NAMALWA (cell line): ENCODE results near the gene SUV39H1.
"Not testable (repeated sequence)": the region's sequence is repeated elsewhere in the genome, so short reads cannot be mapped to it uniquely, and the experiment has no call there.

Source experiments
- DNase-seq: peaks from one replicate; pipeline ENCODE4 v3.0.0-alpha.2; 2015; ENCODE audit warnings: low spot score

The SUV39H1 gene

GRCh38 chrX:48696301-48696908 is at the start of gene SUV39H1:
TSS of gene SUV39H1 (plus strand) at chrX:48696734. CDS start at chrX:48696785, 51 bp downstream.
- DNase-seq, result peak; percentile 89

- DNase-seq, result peak; percentile 52
Measured at GRCh38 chrX:48648336-48648751, 48.2 kb upstream of the SUV39H1 start.

GRCh38 chrX:48649102-48649501 is 47.4 kb upstream of the SUV39H1 start:
- DNase-seq, result no peak

- not testable (repeated sequence) for DNase-seq
Measured at GRCh38 chrX:48652055-48652579, 44.4 kb upstream of the SUV39H1 start.

GRCh38 chrX:48654746-48655145 is 41.8 kb upstream of the SUV39H1 start:
- DNase-seq, result not testable (repeated sequence)

GRCh38 chrX:48659686-48660085 is 36.8 kb upstream of the SUV39H1 start:
- not testable (repeated sequence) for DNase-seq

GRCh38 chrX:48663241-48663640 is 33.3 kb upstream of the SUV39H1 start:
- DNase-seq, result no peak

- DNase-seq, result no peak
Measured at GRCh38 chrX:48664156-48664555, 32.4 kb upstream of the SUV39H1 start.

GRCh38 chrX:48665991-48666390 is 30.5 kb upstream of the SUV39H1 start:
- DNase-seq, result no peak

GRCh38 chrX:48666649-48667048 is 29.9 kb upstream of the SUV39H1 start:
- DNase-seq, result no peak

GRCh38 chrX:48667509-48667908 is 29.0 kb upstream of the SUV39H1 start:
- DNase-seq, result no peak

GRCh38 chrX:48668187-48668586 is 28.3 kb upstream of the SUV39H1 start:
- not testable (repeated sequence) for DNase-seq

- DNase-seq, result peak; percentile 90
Measured at GRCh38 chrX:48676106-48676892, 20.2 kb upstream of the SUV39H1 start.

GRCh38 chrX:48676893-48677270 is 19.7 kb upstream of the SUV39H1 start:
- DNase-seq, result peak; percentile 38

GRCh38 chrX:48677516-48677915 is 19.0 kb upstream of the SUV39H1 start:
- no peak for DNase-seq

GRCh38 chrX:48680467-48680866 is 16.1 kb upstream of the SUV39H1 start:
- DNase-seq, result peak; percentile 67

GRCh38 chrX:48680925-48681324 is 15.6 kb upstream of the SUV39H1 start:
- not testable (repeated sequence) for DNase-seq

- no peak for DNase-seq
Measured at GRCh38 chrX:48681539-48682183, 14.9 kb upstream of the SUV39H1 start.

- not testable (repeated sequence) for DNase-seq
Measured at GRCh38 chrX:48682795-48683194, 13.7 kb upstream of the SUV39H1 start.

- DNase-seq, result peak; percentile 77
Measured at GRCh38 chrX:48683411-48683982, 13.0 kb upstream of the SUV39H1 start, which contains the start of gene WAS. TSS of gene WAS (plus strand) at chrX:48683799. CDS start at chrX:48683854, 55 bp downstream.

- no peak for DNase-seq
Measured at GRCh38 chrX:48684134-48684533, 12.4 kb upstream of the SUV39H1 start.

- DNase-seq, result no peak
Measured at GRCh38 chrX:48685416-48685815, 11.1 kb upstream of the SUV39H1 start.
